Sigmoid colon (tissue), 7 donors: ENCODE data around the gene NHS. TPM values are rescaled to one million over a fixed set of nuclear protein-coding genes. Genes with fewer than 3 reads are reported as not detected.
A peak's percentile ranks its signal among the peaks of the same experiment; 100 is the strongest.

Source experiments
- DNase-seq: peaks from one replicate; pipeline ENCODE4 v3.0.0-alpha.2; 2019
- H3K27ac ChIP-seq, 4 donors: fragments of 200-600 bp; sonication (generic); one replicate each; pipeline ENCODE4 v1.5.1; 2016 to 2019; ENCODE audit warnings: mild to moderate bottlenecking in 1 of 4
- H3K27me3 ChIP-seq, 3 donors: fragments of 200-600 bp; sonication (generic); one replicate each; pipeline ENCODE4 v1.5.1; 2019; ENCODE audit warnings: mild to moderate bottlenecking in 1 of 3
- H3K36me3 ChIP-seq, 4 donors: fragments of 200-600 bp; sonication (generic); one replicate each; pipeline ENCODE4 v1.5.1; 2016 to 2019
- H3K4me1 ChIP-seq, 4 donors: fragments of 200-600 bp; sonication (generic); one replicate each; pipeline ENCODE4 v1.5.1; 2017 to 2019
- H3K4me3 ChIP-seq, 4 donors: fragments of 200-600 bp; sonication (generic); one replicate each; pipeline ENCODE4 v1.5.1; 2017 to 2019; ENCODE audit warnings: mild to moderate bottlenecking in 2 of 4, moderate library complexity in 1 of 4
- H3K9me3 ChIP-seq, 4 donors: fragments of 200-600 bp in 3 of 4; sonication (generic) in 3 of 4; one replicate each; pipeline versions ENCODE4 v1.5.1 to v1.6.1; 2013 to 2019
- EP300 ChIP-seq, 4 donors: sonication (generic); formaldehyde crosslinking; IDR thresholded peaks; one replicate each; pipeline ENCODE4 v1.6.1; 2017; ENCODE audit warnings: antibody characterized with exemption in 4 of 4
- POLR2A ChIP-seq, 2 donors: fragments of 450-650 bp; IDR thresholded peaks; one replicate each; pipeline ENCODE4 v1.6.1; 2016; ENCODE audit warnings: antibody characterized with exemption in 2 of 2, mild to moderate bottlenecking in 2 of 2, moderate library complexity in 2 of 2
- POLR2AphosphoS5 ChIP-seq, 4 donors: sonication (generic); formaldehyde crosslinking; IDR thresholded peaks; one replicate each; pipeline ENCODE4 v1.6.1; 2017; ENCODE audit warnings: antibody characterized with exemption in 4 of 4
- whole genome bisulfite sequencing, 2 donors: extraction: QIAGEN DNeasy Blood & Tissue Kit; methylation state at CpG; one replicate each; pipeline ENCODE4 v1.1.7; 2013; 5-methylcytosine and 5-hydroxymethylcytosine counted together
- intact Hi-C: fragments of 100-400 bp; cut with DNase I; formaldehyde crosslinking; loops from one replicate; pipeline ENCODE4 v1.15.1; 2023
- polyA plus RNA-seq, 3 donors: library from polyadenylated mRNA; stranded (reverse); fragments of 200-250 nt; gene quantifications; one replicate each; pipeline ENCODE4 v1.2.3, GENCODE V29; 2013
- total RNA-seq, 4 donors: library from RNA; depleted of rRNA; stranded (reverse); fragments of >200 nt; gene quantifications; one replicate each; pipeline ENCODE4 v1.1.0, GENCODE V29; 2016
- TF ChIP-seq, protein P1 (sequence below), 4 experiments: fragments of 450-650 bp in 3 of 4; fragments of 200-600 bp in 1 of 4; IDR thresholded peaks; one replicate each; pipeline ENCODE4 v1.5.1; 2016 to 2019; ENCODE audit warnings: antibody characterized with exemption in 4 of 4, mild to moderate bottlenecking in 3 of 4, moderate library complexity in 2 of 4
- donor health status: healthy with polysubstance abuse.
- donor health status: Bipolar disorder and iron deficiency.
- donor health status: healthy.

NHS gene
- total and polyA plus RNA-seq, 7 donors = under 0.01 to 22.7 (median 9.3) TPM

GRCh38 chrX:17692709-17693346, 317.8 kb downstream of the NHS start:
- Histone ChIP-seq H3K27me3 (no peaks in the 10 kb centered on the region), H3K9me3 (no peaks in the 10 kb centered on the region), H3K4me3 (no peak overlapping the region), H3K36me3 (no peaks in the 10 kb centered on the region), H3K4me1 (no peaks in the 10 kb centered on the region), H3K27ac (no peak overlapping the region)
- intact Hi-C loops = loop anchor here (5.0 kb wide), 1 partner anchor 101 kb away; no protein-coding TSS in a partner anchor
- 89 to 91% methylated on average over 5 of the region's 5 CpGs for WGBS, 2 donors
- TF ChIP-seq EP300 (IDR thresholded peaks at IDR 0.05) (no peak), POLR2AphosphoS5 (IDR thresholded peaks at IDR 0.05) (no peak), POLR2A (IDR thresholded peaks at IDR 0.05) (no peak)
- TF ChIP-seq, protein P1, sequence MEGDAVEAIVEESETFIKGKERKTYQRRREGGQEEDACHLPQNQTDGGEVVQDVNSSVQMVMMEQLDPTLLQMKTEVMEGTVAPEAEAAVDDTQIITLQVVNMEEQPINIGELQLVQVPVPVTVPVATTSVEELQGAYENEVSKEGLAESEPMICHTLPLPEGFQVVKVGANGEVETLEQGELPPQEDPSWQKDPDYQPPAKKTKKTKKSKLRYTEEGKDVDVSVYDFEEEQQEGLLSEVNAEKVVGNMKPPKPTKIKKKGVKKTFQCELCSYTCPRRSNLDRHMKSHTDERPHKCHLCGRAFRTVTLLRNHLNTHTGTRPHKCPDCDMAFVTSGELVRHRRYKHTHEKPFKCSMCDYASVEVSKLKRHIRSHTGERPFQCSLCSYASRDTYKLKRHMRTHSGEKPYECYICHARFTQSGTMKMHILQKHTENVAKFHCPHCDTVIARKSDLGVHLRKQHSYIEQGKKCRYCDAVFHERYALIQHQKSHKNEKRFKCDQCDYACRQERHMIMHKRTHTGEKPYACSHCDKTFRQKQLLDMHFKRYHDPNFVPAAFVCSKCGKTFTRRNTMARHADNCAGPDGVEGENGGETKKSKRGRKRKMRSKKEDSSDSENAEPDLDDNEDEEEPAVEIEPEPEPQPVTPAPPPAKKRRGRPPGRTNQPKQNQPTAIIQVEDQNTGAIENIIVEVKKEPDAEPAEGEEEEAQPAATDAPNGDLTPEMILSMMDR (IDR thresholded peaks at IDR 0.05) = no peak
- DNase-seq = no peak

DNA sequence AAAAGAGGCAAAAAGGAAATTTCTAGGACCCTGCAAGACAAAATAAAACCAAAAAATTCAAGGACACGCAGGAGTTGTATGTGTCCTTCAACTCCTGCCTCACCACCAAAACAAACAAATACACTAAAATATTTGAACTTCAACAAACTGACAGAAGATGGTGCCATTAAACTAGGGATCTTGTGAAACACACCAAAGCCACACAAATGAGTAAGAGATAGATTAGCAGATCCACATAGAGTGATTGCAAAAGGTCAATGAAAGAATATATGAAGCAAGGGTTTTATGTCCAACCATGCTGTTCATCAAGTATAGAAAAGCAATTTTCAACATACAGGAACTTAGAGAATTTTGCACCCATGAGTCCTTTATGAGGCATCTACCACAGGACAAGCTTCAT, 322.2 kb downstream of the NHS start:
- Histone ChIP-seq H3K36me3 (no peaks in the 10 kb centered on the region), H3K4me3 (no peak overlapping the region), H3K4me1 (no peaks in the 10 kb centered on the region), H3K27me3 (no peaks in the 10 kb centered on the region), H3K9me3 (no peaks in the 10 kb centered on the region), H3K27ac (no peak overlapping the region)
- WGBS, 2 donors = 13 to 72% methylated on average over 1 of the region's 1 CpG
- intact Hi-C loops = no loop called here
- no peak for DNase-seq
- no peak for TF ChIP-seq POLR2AphosphoS5 (IDR thresholded peaks at IDR 0.05)
- TF ChIP-seq, protein P1 (IDR thresholded peaks at IDR 0.05) = no peak
- TF ChIP-seq EP300 (IDR thresholded peaks at IDR 0.05) = no peak
- no peak for TF ChIP-seq POLR2A (IDR thresholded peaks at IDR 0.05)

DNA sequence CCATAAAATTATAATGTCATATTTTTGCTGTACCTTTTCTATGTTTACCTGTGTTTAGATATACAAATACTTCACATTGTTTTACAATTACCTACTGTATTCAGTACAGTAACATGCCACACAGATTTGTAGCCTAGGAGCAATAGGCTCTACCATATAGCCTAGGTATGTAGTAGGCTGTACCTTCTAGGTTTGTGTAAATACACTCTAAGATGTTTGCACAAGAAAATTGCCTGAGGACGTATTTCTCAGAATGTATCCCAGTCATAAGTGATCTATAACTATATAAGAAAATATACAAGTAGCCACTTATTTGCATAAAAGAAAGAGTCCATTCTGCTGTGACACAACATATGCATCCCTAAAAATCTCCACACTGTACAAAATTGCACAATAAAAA, 326.0 kb downstream of the NHS start:
- no peak for DNase-seq
- H3K4me1 ChIP-seq = no peaks in the 10 kb centered on the region
- no peak overlapping the region for H3K27ac ChIP-seq
- no peak overlapping the region for H3K4me3 ChIP-seq
- no peaks in the 10 kb centered on the region for H3K27me3 ChIP-seq
- H3K9me3 ChIP-seq = no peaks in the 10 kb centered on the region
- H3K36me3 ChIP-seq = no peaks in the 10 kb centered on the region
- 17 to 66% methylated on average over 1 of the region's 1 CpG for WGBS, 2 donors
- intact Hi-C loops = no loop called here
- TF ChIP-seq POLR2A (IDR thresholded peaks at IDR 0.05) (no peak), POLR2AphosphoS5 (IDR thresholded peaks at IDR 0.05) (no peak)

DNA sequence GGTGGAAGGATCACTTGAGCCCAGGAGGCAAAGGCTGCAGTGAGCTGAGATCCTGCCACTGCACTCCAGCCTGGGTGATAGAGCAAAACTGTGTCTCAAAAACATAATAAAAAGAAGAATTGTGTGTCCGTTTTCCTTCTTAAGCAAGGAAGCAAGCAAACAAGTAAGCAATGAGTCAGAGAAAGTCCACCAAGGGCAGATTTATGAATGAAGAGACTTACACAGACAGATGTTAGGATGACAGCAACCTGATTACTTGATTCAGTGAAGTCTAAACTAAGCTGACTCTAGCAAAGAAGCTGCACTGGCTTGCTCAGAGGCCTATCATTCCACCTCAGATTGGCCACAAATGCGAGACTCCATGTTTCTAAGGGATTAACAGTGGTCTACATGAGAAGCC, 328.2 kb downstream of the NHS start:
- no peak for DNase-seq
- Histone ChIP-seq H3K27me3 (no peaks in the 10 kb centered on the region), H3K4me3 (no peak overlapping the region), H3K9me3 (no peaks in the 10 kb centered on the region), H3K4me1 (no peaks in the 10 kb centered on the region), H3K36me3 (no peaks in the 10 kb centered on the region), H3K27ac (no peak overlapping the region)
- 78 to 87% methylated on average over 2 of the region's 2 CpGs for WGBS, 2 donors
- intact Hi-C loops = no loop called here
- TF ChIP-seq EP300 (IDR thresholded peaks at IDR 0.05) = no peak
- TF ChIP-seq, protein P1 (IDR thresholded peaks at IDR 0.05) = no peak
- no peak for TF ChIP-seq POLR2A (IDR thresholded peaks at IDR 0.05)
- no peak for TF ChIP-seq POLR2AphosphoS5 (IDR thresholded peaks at IDR 0.05)

- no peaks in the 10 kb centered on the region for H3K27me3 ChIP-seq
- no peaks in the 10 kb centered on the region for H3K36me3 ChIP-seq
- intact Hi-C loops = no loop called here
- H3K27ac ChIP-seq = no peak overlapping the region
- no peaks in the 10 kb centered on the region for H3K4me1 ChIP-seq
- 93 to 95% methylated on average over 2 of the region's 2 CpGs for WGBS, 2 donors
- no peak for TF ChIP-seq EP300 (IDR thresholded peaks at IDR 0.05)
- no peak overlapping the region for H3K4me3 ChIP-seq
- no peak for DNase-seq
- H3K9me3 ChIP-seq = no peaks in the 10 kb centered on the region
Observed at GRCh38 chrX:17705211-17705610, 330.2 kb downstream of the NHS start.

GRCh38 chrX:17706676-17707075, 331.7 kb downstream of the NHS start:
- intact Hi-C loops = no loop called here
- no peak for DNase-seq
- Histone ChIP-seq H3K27me3 (no peaks in the 10 kb centered on the region), H3K4me3 (no peak overlapping the region), H3K9me3 (no peaks in the 10 kb centered on the region), H3K36me3 (no peaks in the 10 kb centered on the region), H3K4me1 (no peaks in the 10 kb centered on the region), H3K27ac (peak overlapping the region in 2 of 4 donors; percentile 14 to 44)
- no peak for TF ChIP-seq POLR2A (IDR thresholded peaks at IDR 0.05)
- WGBS, 2 donors = 93 to 96% methylated on average over 4 of the region's 4 CpGs
